ENCODE data around the gene UST. TPM values are rescaled to one million over a fixed set of nuclear protein-coding genes. Genes with fewer than 3 reads are reported as not detected.

The UST gene
- total RNA-seq, 2 donors from 2014 or later = 3.8 to 7.3 TPM

DNA sequence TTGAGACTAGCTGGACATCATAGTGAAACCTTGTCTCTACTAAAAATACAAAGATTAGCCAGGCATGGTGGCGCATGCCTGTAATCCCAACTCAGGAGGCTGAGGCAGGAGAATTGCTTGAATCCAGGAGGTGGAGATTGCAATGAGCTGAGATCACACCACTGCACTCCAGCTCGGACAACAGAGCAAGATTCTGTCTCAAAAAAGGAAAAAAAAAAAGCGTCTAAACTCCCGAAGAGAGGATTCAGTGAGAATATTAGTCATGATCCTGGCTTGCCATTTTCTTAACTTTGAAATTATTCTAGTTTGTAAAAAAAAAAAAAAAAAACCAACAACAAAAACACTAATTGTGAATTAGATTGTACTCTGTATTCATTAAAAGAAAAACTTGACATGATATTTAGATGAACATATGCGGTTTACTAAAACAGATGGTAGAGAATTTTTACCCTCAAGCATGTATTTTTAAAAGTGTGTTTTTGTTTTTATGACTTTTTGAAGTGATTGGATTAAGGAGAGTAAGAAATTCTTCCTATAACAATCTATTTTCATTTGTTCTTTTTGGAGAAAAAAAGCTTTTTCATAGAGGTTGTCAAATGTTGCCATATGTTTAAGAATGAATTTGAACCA is 80.7 kb downstream of the UST start:
- H3K27ac Mint-ChIP-seq = no peak overlapping the region
- no peaks in the 10 kb centered on the region for H3K36me3 Mint-ChIP-seq (ENCODE audit: low read depth)
- H3K4me3 Mint-ChIP-seq = no peak overlapping the region
- ATAC-seq (no peak), DNase-seq (no peak)
- no peaks in the 10 kb centered on the region for H3K9me3 ChIP-seq (ENCODE audit: control insufficient read depth, low read length, poor library complexity, severe bottlenecking)
- peaks cover 24% of the 10 kb centered on the region for H3K4me1 Mint-ChIP-seq
- H3K27me3 Mint-ChIP-seq = no peaks in the 10 kb centered on the region

- peaks cover 20% of the 10 kb centered on the region for H3K4me1 Mint-ChIP-seq
- H3K27me3 Mint-ChIP-seq = no peaks in the 10 kb centered on the region
- H3K9me3 ChIP-seq (ENCODE audit: control insufficient read depth, low read length, poor library complexity, severe bottlenecking) = no peaks in the 10 kb centered on the region
- no peak for ATAC-seq
- no peak overlapping the region for H3K4me3 Mint-ChIP-seq
- no peak overlapping the region for H3K27ac Mint-ChIP-seq
- H3K36me3 Mint-ChIP-seq (ENCODE audit: low read depth) = no peaks in the 10 kb centered on the region
- DNase-seq = no peak
Measured at GRCh38 chr6:148828047-148828446, 81.2 kb downstream of the UST start.

DNA sequence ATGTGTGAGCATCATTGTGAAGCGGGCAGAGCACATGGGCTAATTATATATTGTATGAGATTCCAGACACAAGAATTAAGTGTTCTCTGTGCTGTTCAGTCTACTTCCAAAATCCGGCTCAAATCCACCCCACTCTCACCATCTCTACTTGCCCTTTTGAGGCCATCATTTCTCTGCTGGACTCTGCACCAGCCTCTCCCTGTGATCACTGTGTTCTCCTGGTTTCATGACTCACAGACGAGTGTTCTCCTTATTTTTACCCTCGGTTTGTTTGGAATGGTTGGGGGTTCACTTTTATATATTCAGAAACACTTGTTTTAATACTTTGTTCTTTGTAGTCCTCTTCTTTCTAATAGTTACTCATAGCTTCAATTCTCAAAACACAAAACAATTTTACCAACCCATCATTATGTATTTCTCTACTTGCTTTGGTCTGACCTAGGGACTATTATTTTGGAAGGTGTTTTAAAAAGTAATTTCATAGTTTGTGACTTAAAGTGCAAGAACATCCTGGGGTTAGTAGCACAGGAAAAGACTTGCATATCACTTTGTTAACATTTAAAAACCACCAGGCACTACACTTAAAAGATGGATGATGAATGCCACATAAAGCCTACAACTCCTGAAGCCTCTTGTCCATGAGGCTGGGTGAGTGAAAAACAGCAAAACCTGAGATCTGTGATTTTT is 82.7 kb downstream of the UST start:
- ATAC-seq = no peak
- H3K36me3 Mint-ChIP-seq (ENCODE audit: low read depth) = no peaks in the 10 kb centered on the region
- H3K27me3 Mint-ChIP-seq = no peaks in the 10 kb centered on the region
- H3K27ac Mint-ChIP-seq = peak overlapping the region; percentile 94
- DNase-seq = no peak
- H3K9me3 ChIP-seq (ENCODE audit: control insufficient read depth, low read length, poor library complexity, severe bottlenecking) = no peaks in the 10 kb centered on the region
- peak overlapping the region; percentile 89 for H3K4me3 Mint-ChIP-seq
- H3K4me1 Mint-ChIP-seq = peaks cover 20% of the 10 kb centered on the region

DNA sequence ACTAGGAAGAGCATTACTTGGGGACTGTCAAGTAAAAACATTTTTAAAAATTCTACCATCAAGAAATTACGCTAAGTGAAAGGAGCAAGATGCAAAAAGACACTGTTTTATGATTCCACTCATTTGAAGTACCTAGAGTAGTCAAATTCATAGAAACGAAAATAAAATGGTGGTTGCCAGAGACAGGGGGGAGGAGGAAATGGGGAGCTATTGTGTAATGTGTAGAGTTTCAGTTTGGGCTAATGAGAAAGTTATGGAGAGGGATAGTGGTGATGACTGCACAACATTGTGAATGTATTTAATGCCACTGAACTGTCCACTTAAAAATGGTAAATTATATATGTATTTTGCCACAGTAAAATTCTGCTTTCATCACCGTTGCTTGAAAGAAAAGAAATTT is 83.8 kb downstream of the UST start:
- H3K27ac Mint-ChIP-seq = peak overlapping the region; percentile 94
- peak overlapping the region; percentile 89 for H3K4me3 Mint-ChIP-seq
- DNase-seq = no peak
- H3K9me3 ChIP-seq (ENCODE audit: control insufficient read depth, low read length, poor library complexity, severe bottlenecking) = no peaks in the 10 kb centered on the region
- H3K36me3 Mint-ChIP-seq (ENCODE audit: low read depth) = no peaks in the 10 kb centered on the region
- peaks cover 23% of the 10 kb centered on the region for H3K4me1 Mint-ChIP-seq
- no peaks in the 10 kb centered on the region for H3K27me3 Mint-ChIP-seq
- peak; percentile 75 for ATAC-seq

DNA sequence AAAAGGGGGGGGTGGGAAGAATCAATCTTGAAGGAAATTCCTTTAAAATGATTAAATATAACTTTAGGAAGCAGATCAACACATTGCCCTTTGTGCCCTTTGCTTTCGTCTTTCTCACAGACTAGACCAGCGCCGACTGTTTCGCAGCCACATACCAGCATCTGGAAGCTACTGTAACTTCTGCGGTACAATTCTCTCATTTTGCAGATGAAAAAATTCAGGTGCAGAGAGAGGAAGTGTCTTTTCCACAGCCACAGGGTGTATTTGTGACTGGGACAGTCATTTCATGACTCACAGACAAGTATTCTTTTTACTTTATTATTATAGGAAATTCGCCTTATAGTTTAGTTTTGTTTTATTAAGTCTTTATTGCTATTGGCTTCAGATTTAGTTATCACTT is 84.2 kb downstream of the UST start:
- peak in 1 of 3 donors; percentile 15 for DNase-seq
- H3K4me3 Mint-ChIP-seq = peak overlapping the region; percentile 89
- peaks cover 25% of the 10 kb centered on the region for H3K4me1 Mint-ChIP-seq
- peak; percentile 83 for ATAC-seq
- peak overlapping the region; percentile 94 for H3K27ac Mint-ChIP-seq
- H3K36me3 Mint-ChIP-seq (ENCODE audit: low read depth) = no peaks in the 10 kb centered on the region
- no peaks in the 10 kb centered on the region for H3K27me3 Mint-ChIP-seq
- H3K9me3 ChIP-seq (ENCODE audit: control insufficient read depth, low read length, poor library complexity, severe bottlenecking) = no peaks in the 10 kb centered on the region

DNA sequence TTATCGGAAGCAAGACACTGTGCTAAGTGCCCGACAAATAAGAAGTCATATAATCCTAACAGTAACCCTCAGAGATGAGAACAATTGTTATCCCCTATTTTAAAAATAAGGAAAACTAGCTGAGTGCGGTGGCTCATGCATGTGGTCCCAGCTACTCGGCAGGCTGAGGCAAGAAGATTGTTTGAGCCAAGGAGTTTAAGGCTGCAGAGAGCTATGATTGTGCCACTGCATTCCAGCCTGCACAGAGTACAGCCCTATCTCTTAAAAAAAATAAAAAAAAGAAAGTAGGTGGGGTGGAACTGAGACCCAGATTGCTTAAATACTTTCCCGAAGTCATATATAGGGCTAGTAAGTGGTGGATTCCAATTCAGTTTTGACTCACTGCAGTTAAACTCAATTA is 84.7 kb downstream of the UST start:
- no peaks in the 10 kb centered on the region for H3K9me3 ChIP-seq (ENCODE audit: control insufficient read depth, low read length, poor library complexity, severe bottlenecking)
- ATAC-seq = no peak
- no peak for DNase-seq
- no peaks in the 10 kb centered on the region for H3K27me3 Mint-ChIP-seq
- H3K4me1 Mint-ChIP-seq = peaks cover 30% of the 10 kb centered on the region
- H3K4me3 Mint-ChIP-seq = peak overlapping the region; percentile 89
- no peaks in the 10 kb centered on the region for H3K36me3 Mint-ChIP-seq (ENCODE audit: low read depth)
- H3K27ac Mint-ChIP-seq = peak overlapping the region; percentile 94

GRCh38 chr6:148835920-148836441 is 89.2 kb downstream of the UST start:
- no peak for DNase-seq
- no peaks in the 10 kb centered on the region for H3K9me3 ChIP-seq (ENCODE audit: control insufficient read depth, low read length, poor library complexity, severe bottlenecking)
- Mint-ChIP-seq H3K27ac (peak overlapping the region; percentile 75), H3K36me3 (ENCODE audit: low read depth) (peaks cover 2% of the 10 kb centered on the region), H3K4me1 (peaks cover 22% of the 10 kb centered on the region), H3K4me3 (peak overlapping the region; percentile 67), H3K27me3 (no peaks in the 10 kb centered on the region)
- peak; percentile 67 for ATAC-seq

- no peak for DNase-seq
- peaks cover 2% of the 10 kb centered on the region for H3K36me3 Mint-ChIP-seq (ENCODE audit: low read depth)
- no peaks in the 10 kb centered on the region for H3K9me3 ChIP-seq (ENCODE audit: control insufficient read depth, low read length, poor library complexity, severe bottlenecking)
- no peak overlapping the region for H3K4me3 Mint-ChIP-seq
- no peaks in the 10 kb centered on the region for H3K27me3 Mint-ChIP-seq
- no peak for ATAC-seq
- peak overlapping the region; percentile 75 for H3K27ac Mint-ChIP-seq
- H3K4me1 Mint-ChIP-seq = peaks cover 25% of the 10 kb centered on the region
Measured at GRCh38 chr6:148836751-148837150, 89.9 kb downstream of the UST start.

DNA sequence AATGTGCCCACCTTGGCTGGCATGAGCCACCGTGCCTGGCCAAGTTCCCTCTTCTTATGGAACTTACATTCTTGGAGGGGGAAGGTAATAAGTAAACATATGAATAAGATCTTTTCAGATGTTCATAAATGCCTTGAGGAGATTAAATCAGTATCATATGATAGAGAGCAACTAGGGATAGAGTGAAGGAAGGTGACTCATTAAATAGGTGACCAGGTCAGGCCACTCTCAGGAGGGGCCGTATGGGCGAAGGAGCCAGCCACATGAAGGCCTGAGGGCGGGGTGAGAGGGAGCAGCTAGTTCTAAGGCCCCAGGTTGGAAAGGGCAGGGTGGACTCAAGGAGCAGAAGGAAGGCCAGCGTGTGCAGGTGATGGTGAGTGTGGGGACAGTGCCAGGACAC is 91.1 kb downstream of the UST start:
- Mint-ChIP-seq H3K4me1 (peaks cover 29% of the 10 kb centered on the region), H3K27ac (no peak overlapping the region), H3K36me3 (ENCODE audit: low read depth) (peaks cover 2% of the 10 kb centered on the region), H3K27me3 (no peaks in the 10 kb centered on the region), H3K4me3 (no peak overlapping the region)
- H3K9me3 ChIP-seq (ENCODE audit: control insufficient read depth, low read length, poor library complexity, severe bottlenecking) = no peaks in the 10 kb centered on the region
- ATAC-seq (no peak), DNase-seq (no peak)

GRCh38 chr6:148839044-148839443 is 92.2 kb downstream of the UST start:
- Mint-ChIP-seq H3K27ac (no peak overlapping the region), H3K4me1 (peaks cover 29% of the 10 kb centered on the region), H3K27me3 (no peaks in the 10 kb centered on the region), H3K4me3 (no peak overlapping the region), H3K36me3 (ENCODE audit: low read depth) (peaks cover 2% of the 10 kb centered on the region)
- H3K9me3 ChIP-seq (ENCODE audit: control insufficient read depth, low read length, poor library complexity, severe bottlenecking) = no peaks in the 10 kb centered on the region
- ATAC-seq (no peak), DNase-seq (no peak)

DNA sequence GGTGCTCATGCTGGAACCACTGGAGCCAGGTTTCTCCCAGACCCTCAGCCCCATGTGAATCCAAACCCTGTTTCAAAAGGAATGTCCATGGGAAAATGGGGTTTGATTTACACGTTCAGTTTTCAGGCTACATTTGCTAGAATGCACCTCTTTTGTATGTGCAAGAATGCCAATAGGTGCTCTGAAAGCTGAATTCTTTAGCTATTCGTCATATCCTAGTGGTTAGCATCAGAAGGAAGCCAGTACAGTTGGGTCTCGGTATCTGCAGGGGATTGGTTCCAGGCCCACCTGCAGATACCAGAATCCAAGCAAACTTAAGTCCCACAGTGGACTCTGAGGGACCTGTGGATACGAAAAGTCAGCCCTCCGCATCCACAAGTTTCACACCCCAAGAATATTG is 93.4 kb downstream of the UST start:
- Mint-ChIP-seq H3K27me3 (no peaks in the 10 kb centered on the region), H3K27ac (no peak overlapping the region), H3K36me3 (ENCODE audit: low read depth) (peaks cover 2% of the 10 kb centered on the region), H3K4me1 (peaks cover 28% of the 10 kb centered on the region), H3K4me3 (no peak overlapping the region)
- H3K9me3 ChIP-seq (ENCODE audit: control insufficient read depth, low read length, poor library complexity, severe bottlenecking) = no peaks in the 10 kb centered on the region
- ATAC-seq (no peak), DNase-seq (no peak)

DNA sequence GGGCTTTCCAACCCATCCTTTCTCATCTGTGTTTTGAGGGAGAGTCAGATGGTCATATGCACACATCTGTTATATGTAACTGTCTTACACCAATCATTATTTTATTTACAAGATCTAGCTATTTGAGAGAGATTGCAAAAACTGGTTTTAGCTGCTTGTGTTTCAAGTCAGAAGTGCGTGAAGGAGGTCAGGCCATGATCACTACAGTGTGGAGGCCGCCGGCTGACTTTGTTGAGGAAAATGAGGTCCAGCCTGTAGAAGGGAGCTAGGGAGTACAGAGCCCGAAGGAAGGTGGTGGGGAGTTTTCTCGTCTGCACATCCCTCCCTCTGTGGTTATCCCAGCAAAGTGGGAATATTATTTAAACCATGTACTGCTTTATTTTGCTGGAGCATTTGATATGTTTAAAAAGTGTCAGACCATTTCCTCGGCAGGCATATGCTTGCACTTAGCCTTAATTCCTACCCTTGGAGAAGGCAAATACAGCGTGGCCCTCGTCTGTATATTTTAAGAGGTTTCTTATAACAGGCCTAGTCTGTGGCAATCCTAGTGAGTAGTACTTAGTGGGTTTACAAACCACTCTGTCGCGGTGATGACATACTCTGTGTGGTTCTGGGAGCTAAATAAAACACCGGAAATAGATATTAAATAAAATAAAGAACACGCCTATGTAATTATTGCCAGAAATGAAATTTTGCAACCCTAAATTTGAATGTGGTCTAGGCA is 95.6 kb downstream of the UST start:
- Mint-ChIP-seq H3K4me3 (no peak overlapping the region), H3K4me1 (peaks cover 15% of the 10 kb centered on the region), H3K36me3 (ENCODE audit: low read depth) (peaks cover 2% of the 10 kb centered on the region), H3K27me3 (no peaks in the 10 kb centered on the region), H3K27ac (no peak overlapping the region)
- no peaks in the 10 kb centered on the region for H3K9me3 ChIP-seq (ENCODE audit: control insufficient read depth, low read length, poor library complexity, severe bottlenecking)
- DNase-seq (no peak), ATAC-seq (no peak)

- Mint-ChIP-seq H3K27me3 (no peaks in the 10 kb centered on the region), H3K36me3 (ENCODE audit: low read depth) (no peaks in the 10 kb centered on the region), H3K27ac (no peak overlapping the region), H3K4me3 (no peak overlapping the region), H3K4me1 (peaks cover 12% of the 10 kb centered on the region)
- H3K9me3 ChIP-seq (ENCODE audit: control insufficient read depth, low read length, poor library complexity, severe bottlenecking) = no peaks in the 10 kb centered on the region
- ATAC-seq (no peak), DNase-seq (no peak)
Measured at GRCh38 chr6:148845464-148845863, 98.6 kb downstream of the UST start.

Measured in T-helper 17 cell (primary cell).